Right ventricle myocardium inferior (tissue), 1 donor: ENCODE data around the gene CORT. TPM values are rescaled to one million over a fixed set of nuclear protein-coding genes. Genes with fewer than 3 reads are reported as not detected.
"Not testable (repeated sequence)": the region's sequence is repeated elsewhere in the genome, so short reads cannot be mapped to it uniquely, and the experiment has no call there.

ENCODE experiments used
- ATAC-seq: fragments of 200-7000 bp; cut with Tn5 transposase; one replicate; pipeline ENCODE4 v1.9.1; 2020; ENCODE audit warnings: mild to moderate bottlenecking, moderate library complexity
- DNase-seq: peaks from one replicate; pipeline ENCODE4 v3.0.0; 2021; ENCODE audit errors: missing footprints
- intact Hi-C: fragments of 100-400 bp; cut with DNase I; formaldehyde crosslinking; loops from one replicate; pipeline ENCODE4 v1.11.0; 2022
- total RNA-seq: library from RNA; stranded (reverse); fragmentation: NEBNext Ultra II Directional; extraction: Animal tissue kit (Norgen Biotek cat#: 25700); gene quantifications from one replicate; pipeline ENCODE4 v1.2.1, GENCODE V29; 2021
- donor health status: DM: no; HTN: yes; CAD: no; lungs with severe emphysema.

Gene CORT
- total RNA-seq, 1 donor from 2014 or later: 0.32 TPM

- intact Hi-C loops: no loop called here
- ATAC-seq: no peak
- no peak for DNase-seq
Measured at GRCh38 chr1:10471411-10472219, 21.8 kb downstream of the CORT start.

DNA sequence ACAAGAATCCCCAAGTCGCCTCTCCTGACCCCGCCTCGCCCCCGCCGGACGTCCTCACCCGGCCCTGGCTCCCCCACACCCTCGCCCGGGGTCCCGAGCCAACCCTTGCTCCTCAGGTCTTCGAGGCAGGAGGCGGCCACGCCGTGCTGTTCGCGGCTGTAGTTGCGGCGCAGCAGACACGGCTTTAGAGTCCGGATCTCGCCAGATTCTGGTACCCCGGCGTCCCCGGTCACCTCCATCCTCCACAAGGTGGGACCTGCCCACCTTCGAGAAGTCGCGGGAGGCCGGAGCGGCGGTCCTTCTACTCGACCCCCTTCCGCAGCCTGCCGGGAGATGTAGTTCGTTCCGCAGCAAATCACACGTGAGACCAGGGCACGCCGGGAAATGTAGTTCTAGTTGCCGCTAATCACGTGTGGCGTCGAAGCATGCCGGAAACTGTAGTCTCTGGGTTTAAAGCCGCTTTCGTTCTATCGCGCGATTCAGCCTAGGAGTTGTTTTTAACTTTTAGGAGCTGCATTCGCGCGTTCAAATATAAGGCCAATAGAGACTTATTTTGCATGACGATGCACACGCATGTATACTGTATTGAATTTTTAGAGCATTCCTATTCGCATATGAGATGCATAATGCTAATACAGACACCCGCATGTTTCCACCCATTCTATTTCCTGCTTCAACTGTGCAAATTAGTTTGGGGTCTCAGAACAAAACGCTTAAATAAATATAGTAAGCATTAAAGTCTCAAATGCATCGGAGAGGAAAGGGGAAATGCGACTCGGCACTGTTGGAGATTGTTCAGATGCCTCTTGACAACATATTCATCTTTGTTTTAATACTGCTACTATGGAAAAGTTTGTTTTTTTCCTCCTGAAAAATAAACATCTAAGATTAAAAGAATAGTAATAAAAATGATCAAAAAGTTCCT lies 22.7 kb downstream of the CORT start, which contains the start of gene DFFA:
Gene DFFA, minus strand, starts transcription at position 310 of the 925 bp plus-strand sequence. Its CDS starts 71 bp downstream, at position 239.
- intact Hi-C loops: no loop called here
- ATAC-seq: peak; percentile 90

GRCh38 chr1:10473145-10473765 lies 23.4 kb downstream of the CORT start:
- no peak for DNase-seq
- intact Hi-C loops: no loop called here
- no peak for ATAC-seq

More for the DNA sequence above, 22.7 kb downstream of the CORT start, which contains the start of gene DFFA:
- peak; percentile 96 for DNase-seq

DNA sequence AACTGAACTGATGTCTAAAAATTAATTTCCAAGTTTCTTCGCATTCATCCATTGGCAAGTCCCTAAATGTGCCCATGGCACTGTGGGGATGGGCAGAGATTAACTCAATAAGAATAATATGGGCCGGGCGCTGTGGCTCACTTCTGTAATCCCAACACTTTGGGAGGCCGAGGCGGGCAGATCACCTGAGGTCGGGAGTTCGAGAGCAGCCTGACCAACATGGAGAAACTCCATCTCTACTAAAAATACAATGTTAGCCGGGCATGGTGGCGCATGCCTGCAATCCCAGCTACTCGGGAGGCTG lies 24.4 kb downstream of the CORT start:
- ATAC-seq, intact Hi-C loops, DNase-seq: not testable (repeated sequence)

DNA sequence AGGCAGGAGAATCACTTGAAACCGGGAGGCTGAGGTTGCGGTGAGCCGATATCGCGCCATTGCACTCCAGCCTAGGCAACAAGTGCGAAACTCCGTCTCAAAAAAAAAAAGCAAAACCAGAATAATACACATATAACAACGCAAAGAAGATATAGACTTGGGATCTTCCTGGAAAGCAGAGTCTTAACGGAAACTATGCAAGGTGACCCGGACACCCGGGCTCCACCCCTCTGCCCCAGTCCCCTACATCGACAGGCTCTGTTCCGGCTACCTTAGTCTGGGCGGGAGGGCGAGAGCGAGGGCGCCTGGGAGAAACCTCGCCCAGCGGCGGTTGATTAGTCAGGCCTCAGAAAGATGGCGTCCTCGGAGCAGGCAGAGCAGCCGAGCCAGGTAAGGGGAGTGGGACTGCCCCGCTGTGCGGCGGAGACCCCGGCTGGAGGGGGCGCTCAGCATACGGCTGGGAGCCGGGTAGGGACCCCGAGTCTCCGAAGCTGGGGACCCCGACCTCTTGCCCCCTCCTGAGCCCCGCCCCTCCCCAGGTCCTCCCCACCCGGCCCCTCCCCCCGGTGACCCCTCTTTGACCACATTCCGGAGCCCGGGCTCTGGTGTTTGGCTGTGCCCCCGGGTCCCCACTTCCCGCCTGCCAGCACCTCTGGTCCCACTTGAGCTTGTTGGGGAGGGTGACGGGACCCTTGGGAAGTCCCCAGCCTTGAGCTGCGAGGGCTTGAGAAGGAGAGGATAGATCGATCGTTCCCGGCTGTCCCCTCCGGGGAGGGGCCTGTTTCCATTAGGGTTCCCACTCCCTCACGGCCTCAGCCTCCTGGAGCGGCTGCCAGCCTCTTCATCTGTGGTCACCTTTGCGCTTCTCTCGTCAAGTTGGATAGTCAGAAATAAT lies 25.0 kb downstream of the CORT start, which contains the start of gene PEX14:
Gene PEX14, plus strand, starts transcription at position 338 of the 895 bp plus-strand sequence. Its CDS starts 17 bp downstream, at position 355.
- DNase-seq: peak; percentile 93
- peak; percentile 93 for ATAC-seq
- intact Hi-C loops: no loop called here

DNA sequence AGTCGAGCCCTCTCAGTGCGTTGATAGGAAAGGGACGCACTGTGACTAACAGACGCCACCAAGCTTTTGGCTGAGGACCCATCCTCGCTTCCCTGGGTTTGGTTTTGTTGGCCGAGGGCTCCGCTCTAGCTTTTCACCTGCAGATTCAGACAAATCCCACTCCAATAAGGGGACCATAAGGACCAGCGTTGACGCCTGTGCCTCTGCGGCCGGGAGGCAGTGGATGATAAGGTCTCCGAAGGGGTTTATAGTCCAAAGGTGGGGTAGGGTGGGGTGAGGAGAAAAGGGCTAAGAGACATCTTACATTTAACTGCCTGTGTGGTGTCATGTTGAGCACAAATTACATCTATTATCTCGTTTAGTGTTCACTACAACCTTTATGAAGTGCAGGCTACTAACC lies 25.7 kb downstream of the CORT start:
- intact Hi-C loops: no loop called here
- ATAC-seq: no peak

DNA sequence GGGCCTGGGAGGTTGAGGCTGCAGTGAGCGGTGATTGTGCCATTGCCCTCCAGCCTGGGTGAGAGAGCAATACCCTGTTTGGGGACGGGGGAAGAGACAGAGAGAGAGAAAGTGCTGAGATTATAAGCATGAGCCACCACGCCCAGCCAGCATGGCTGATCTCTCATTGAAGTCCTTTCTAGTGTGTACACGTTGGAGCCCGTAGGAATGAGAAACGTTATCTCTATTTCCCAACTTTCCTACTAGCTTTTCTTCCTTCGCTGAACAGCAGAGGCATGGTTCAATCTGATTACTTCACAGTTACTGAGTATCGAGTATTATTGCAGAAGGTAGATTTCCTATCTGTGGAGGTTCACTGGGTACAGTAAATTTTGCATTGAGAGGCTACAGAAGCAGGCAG lies 29.5 kb downstream of the CORT start:
- intact Hi-C loops: no loop called here
- DNase-seq (no peak), ATAC-seq (no peak)

More for the DNA sequence above, 25.7 kb downstream of the CORT start:
- no peak for DNase-seq

DNA sequence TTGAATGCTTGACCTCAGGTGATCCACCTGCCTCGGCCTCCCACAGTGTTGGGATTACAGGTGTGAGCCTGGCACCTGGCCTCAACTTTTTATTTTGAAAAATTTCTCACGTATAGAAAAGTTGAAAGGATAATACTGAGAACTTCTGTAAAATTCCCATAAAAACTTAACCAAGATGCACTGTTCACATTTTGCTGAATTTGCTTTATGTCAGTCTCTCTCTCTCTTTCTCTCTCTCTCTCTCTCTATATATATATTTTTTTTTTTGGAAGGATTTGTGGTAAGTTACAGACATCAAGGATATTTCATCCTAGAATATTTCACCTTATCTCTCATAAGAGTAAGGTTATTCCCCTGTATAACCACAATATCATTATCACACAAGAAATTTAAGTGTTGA lies 30.8 kb downstream of the CORT start:
- no peak for ATAC-seq
- intact Hi-C loops: no loop called here
- no peak for DNase-seq

- DNase-seq (no peak), ATAC-seq (no peak)
- intact Hi-C loops: no loop called here
Measured at GRCh38 chr1:10484521-10484920, 34.7 kb downstream of the CORT start.

- intact Hi-C loops: loop anchor here (10.0 kb wide), 1 partner anchor 115 kb away; no protein-coding TSS in a partner anchor
- ATAC-seq: no peak
- DNase-seq: no peak
Measured at GRCh38 chr1:10489291-10490055, 39.6 kb downstream of the CORT start.

DNA sequence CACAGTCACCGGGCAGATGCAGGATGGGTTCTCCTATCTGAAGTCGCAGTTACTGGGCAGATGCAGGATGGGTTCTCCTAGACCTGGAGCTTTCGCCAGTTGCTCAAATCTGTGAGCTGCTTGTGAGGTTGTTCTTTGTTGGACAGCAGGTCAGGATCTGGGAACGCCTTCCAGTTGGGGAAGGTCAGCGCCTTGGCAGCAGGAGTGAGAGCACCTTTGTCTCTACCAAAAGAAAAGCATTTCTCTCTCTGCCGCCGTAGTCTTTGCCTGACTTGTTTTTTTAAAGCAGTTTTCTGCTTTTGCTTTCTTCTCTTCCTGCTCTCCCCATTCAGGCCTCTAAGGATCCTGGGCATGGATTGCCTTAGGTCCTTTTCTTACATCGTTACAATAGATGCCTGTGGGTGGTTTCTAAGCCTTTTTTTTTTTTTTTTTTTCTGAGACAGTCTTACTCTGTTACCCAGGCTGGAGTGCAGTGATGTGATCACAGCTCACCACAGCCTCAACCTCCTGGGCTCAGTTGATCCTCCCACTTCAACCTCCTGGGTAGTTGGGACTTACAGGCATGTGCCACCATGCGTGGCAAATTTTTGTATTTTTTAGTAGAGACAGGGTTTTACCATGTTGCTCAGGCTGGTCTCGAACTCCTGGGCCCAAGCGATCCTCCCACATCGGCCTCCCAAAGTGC lies 40.6 kb downstream of the CORT start:
- ATAC-seq (no peak), DNase-seq (no peak)
- intact Hi-C loops: loop anchor here (10.0 kb wide), 1 partner anchor 116 kb away; no protein-coding TSS in a partner anchor

DNA sequence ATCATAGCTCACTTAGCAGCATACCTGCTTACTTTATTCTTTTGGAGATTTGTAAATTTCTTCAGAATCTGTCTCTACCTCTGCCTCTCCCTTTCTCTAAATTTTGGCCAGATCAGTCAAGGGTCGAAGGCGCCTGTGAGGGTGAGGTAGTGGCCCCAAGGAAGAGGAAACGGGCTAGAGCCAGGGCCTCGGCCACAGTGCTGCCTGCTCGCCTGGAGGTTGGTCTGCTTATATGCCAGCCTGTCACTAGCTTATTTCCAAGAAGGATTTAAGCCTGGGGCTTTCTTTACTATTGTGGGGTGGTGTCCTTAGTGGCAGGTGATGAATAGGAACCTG lies 44.6 kb downstream of the CORT start:
- intact Hi-C loops: loop anchor here (1.0 to 10.0 kb wide), 2 partner anchors 64 to 120 kb away; partner anchors contain the start of gene CENPS
- ATAC-seq: no peak
- no peak for DNase-seq

DNA sequence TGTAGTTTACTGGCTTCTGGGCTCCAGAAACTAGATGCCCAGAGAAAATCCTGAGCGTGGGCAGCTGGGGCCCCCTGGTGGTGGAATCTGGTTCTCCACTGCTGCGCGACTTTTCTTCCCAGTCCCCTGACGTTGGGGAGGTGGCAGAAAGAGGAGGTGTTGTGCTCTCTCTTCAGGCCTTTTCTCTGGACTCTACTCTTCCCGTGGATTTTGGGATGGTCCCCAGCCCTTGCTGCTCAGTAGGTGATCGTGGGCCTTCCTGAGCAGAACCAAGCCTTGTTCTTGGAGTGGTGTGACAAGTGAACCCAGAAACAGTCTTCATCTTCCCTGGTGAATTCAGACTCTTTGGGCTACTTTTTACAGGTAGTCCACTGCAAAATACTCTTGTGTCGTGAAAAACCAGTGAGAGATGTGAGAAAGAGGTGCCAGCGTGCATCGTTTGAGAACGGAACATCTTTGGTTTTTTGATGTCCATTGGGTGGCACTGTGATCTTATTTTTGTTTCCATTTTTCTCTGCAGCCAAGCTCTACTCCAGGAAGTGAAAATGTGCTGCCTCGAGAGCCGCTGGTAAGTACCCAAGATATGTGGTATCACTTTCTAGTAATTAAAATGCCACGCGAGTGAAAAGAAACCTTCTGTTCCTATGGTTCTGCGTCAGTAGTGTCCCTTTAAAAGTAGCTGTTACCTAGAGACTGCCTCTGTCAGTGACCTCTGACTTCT lies 45.1 kb downstream of the CORT start:
- peak; percentile 90 for ATAC-seq
- peak; percentile 77 for DNase-seq
- intact Hi-C loops: loop anchor here (1.0 to 10.0 kb wide), 4 partner anchors 65 to 517 kb away; partner anchors contain the start of genes CENPS and TARDBP

- intact Hi-C loops: loop anchor here (5.0 to 10.0 kb wide), 3 partner anchors 121 to 517 kb away; partner anchors contain the start of gene TARDBP
- ATAC-seq: no peak
- no peak for DNase-seq
Measured at GRCh38 chr1:10495475-10495817, 45.6 kb downstream of the CORT start.

DNA sequence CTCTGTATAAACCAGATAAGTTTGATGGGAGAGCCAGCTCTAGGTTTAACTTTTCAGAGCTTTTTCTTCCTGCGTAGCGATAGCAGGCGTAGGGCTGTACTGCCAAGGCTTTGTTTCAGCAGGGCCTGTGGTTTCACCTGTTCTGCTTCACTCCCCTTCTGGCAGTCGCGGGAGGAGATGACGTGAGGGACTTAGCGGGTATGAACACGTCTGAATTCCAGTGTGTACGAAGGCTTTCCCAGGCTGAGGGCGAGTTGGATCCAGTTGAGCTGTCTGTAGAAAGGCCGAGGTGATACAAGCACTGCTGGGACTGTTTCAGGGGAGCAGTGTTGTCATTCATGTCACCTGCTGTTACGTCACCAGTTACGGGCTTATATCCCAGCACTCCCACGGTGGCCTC lies 46.1 kb downstream of the CORT start:
- intact Hi-C loops: loop anchor here (5.0 to 10.0 kb wide), 3 partner anchors 121 to 516 kb away; partner anchors contain the start of gene TARDBP
- no peak for ATAC-seq
- DNase-seq: no peak

GRCh38 chr1:10497109-10497508 lies 47.3 kb downstream of the CORT start:
- intact Hi-C loops: loop anchor here (5.0 to 10.0 kb wide), 3 partner anchors 122 to 515 kb away; partner anchors contain the start of gene TARDBP
- DNase-seq (no peak), ATAC-seq (no peak)
